Activated CD4-positive, CD25-positive, alpha-beta regulatory T cell (primary cell): ENCODE measurements around the gene SETD1B.
A peak's percentile ranks its signal among the peaks of the same experiment; 100 is the strongest.
"Not testable (repeated sequence)": the region's sequence is repeated elsewhere in the genome, so short reads cannot be mapped to it uniquely, and the experiment has no call there.

Source experiments
- DNase-seq, 4 experiments: peaks; one replicate each; lab custom pipeline; 2025; lab: John Stamatoyannopoulos, UW

Gene SETD1B

DNA sequence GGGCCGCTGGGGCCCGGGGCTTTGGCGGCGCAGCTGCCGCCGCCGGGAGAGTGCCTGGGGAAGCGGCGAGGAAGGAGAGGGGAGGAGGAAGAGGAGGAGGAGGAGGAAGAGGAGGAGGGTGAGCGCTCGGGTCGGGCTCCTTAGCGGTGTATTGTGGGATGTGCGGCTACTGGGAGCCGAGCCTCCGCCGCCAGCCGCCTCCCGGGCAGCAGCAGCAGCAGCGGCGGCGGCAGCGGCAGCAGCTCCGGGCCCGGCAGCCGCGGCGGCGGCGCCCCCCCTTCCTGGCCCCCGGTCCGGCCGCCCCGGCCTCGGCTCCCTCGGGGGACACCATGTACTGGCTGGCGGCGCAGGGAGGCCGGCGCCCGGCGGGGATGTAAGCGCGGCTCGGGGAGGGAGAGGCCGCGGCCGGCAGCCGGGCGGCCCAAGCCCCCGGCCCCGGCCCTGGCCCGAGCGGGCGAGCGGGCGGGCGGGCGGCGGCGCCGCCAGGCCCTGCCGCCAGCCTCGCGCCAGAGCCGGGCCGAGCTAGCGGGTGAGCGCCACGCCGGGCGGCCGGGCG lies at the start of gene SETD1B:
SETD1B (plus strand) TSS at position 149 of the 556 bp plus-strand sequence. CDS start 729 bp downstream, outside the sequence.
- DNase-seq = peak in 2 of 4 experiments; percentile 29 to 36

DNA sequence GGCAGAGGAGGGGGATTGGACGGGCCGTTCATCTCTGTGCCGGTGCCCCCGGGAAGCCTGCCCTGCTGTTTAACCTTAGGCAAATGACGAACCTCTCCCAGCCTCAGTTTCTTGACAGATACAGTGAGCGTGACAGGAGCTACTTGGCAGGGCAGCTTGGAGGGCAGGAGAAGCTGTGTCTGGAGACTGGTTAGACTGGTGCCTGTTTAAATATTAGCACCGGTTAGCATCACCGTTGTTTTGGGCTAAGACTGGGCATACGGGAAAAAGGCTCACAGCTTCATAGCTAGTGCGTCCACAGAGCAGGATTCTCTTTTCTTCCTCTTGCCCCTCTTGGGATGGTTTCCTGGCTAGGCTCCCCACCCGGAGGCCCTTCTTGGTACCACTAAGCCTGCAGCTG lies 49.0 kb upstream of the SETD1B start:
- DNase-seq = no peak

DNA sequence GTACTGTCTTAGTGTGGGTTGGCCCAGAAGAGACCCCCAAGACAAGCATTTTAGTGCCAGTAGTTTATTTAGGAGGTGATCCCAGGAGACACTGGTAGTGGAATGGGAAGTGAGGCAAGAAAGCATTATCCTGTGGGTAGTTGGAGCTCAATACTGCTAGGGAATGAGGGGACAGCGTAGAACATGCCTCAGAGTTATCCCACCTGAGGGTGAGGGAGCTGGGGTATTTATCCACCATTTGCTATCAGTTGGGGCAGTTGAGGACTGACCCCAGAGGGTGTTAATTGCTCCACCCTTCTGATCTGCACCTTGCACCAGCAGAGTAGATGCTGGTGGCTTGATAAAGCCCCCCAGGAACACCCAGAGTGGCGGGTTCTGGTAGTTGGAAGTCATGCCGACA lies 48.2 kb upstream of the SETD1B start:
- no peak for DNase-seq

DNA sequence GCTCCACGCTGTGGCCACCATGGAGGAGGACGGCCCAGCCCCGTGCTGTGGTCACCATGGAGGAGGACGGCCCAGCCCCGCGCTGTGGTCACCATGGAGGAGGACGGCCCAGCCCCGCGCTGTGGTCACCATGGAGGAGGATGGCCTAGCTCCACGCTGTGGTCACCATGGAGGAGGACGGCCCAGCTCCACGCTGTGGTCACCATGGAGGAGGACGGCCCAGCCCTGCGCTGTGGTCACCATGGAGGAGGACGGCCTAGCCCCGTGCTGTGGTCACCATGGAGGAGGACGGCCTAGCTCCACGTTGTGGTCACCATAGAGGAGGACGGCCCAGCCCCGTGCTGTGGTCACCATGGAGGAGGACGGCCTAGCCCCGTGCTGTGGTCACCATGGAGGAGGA lies 45.3 kb upstream of the SETD1B start:
- not testable (repeated sequence) for DNase-seq

DNA sequence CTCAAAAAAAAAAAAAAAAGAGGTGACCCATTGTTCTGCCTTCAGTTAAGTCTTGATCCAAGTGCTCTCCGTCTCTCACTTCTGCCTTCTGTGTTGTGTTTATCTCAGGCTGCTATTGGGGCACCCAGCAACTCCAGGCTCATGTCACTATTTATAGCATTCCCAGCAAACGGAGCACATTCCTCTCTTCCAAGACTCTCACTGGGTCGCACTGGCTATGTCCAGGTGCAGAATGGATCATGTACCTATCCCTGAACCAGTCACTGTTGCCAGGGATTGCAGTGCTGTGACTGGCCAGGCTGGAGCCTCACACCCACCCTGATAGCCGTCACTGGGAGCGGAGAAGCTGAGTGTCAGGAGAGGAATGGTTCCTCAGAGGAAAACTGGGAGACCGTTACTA lies 41.5 kb upstream of the SETD1B start:
- no peak for DNase-seq

DNA sequence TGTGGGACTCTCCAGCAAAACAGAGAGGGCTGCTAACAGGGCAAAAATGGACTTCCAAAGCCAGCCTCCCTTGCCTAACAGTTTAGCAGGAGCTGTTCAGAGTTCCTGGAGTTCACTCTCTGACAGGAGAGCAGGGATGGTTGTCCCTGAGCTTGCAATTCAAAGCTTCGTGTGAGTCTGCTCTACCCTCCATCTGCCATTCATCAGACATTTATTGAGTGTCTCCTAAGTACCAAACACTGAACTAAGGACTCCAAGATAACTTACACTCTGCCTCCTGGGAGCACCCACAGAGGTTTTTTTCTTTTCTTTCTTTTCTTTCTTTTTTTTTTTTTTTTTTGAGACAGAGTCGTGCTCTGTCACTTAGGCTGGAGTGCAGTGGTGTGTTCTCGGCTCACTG lies 39.0 kb upstream of the SETD1B start:
- no peak for DNase-seq

DNA sequence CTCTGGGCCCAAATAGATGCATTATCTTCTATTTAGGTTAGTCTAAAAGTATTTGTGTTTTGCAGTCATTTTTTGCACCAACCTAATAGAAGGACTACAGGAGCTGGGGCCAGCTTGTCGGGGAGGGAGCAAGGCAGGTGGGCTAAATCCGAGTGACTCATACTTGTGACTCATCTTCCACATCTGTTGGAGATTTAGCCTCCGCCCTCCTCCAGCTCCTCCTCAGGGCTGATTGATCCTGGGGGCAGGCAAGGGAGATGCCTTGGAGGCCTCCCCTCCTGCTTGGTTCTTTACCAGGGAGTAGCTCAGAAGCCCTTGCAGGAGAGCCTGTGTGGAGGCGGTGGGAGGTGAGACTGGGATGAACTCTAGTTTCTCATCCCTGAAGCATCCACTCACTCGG lies 38.2 kb upstream of the SETD1B start:
- no peak for DNase-seq

DNA sequence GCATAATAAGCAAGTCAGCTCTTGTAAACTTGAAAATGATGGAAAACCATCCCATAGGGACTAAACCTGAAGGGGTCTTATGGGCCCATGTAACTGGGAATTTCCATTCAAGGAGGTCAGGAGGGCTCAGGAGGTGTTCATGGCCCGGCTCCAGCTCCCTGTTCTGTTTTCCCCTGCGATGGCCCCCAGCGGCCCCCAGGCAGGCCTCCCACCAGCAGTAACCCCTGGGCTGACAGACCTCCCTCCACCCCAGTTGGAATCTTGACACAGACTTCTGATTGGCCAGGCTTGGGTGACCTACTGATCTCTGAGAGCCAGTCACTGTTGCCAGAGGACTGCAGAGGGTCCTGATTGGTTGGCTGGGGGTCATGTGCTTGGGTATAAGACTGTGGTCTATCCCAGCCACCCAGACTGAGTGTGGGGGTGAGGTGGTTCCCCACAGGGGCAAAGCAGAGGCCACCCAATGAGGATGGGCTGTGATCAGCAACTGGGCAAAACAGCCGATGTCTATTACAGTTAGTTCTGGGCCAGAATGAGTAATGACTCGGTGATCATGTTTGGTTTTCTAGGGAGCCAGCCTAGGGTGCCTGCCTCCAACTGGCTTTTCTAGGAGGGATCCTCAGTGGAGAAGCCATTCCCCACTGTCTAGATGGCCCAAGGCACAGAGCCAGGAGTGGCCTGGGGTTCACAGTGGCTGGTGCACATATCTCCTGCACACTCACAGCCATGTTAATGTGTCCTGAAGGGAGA lies 37.3 kb upstream of the SETD1B start:
- DNase-seq = no peak

DNA sequence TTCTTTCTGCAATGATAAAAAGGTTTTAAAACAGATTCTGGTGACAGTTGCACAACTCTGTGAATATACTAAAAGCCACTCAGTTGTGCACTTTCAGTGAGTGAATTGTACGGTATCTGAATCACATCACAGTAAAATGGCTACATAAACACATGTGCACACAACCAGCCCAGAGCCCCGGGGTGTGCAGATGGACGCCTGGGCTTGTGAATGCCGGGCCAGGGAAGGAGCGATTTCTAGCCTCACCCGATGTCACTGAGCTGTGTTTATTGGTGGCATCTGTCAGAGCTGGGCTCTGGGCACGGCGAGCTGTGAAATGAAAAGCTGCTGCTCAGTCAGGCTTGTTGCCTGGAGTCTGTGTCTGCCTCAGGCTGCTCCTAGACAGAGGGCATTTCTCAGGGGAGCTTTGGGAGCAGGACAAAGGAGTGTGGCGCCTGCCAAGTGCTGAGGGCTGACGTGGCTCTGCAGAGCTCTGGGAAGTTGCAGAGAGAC lies 36.2 kb upstream of the SETD1B start:
- DNase-seq = no peak

DNA sequence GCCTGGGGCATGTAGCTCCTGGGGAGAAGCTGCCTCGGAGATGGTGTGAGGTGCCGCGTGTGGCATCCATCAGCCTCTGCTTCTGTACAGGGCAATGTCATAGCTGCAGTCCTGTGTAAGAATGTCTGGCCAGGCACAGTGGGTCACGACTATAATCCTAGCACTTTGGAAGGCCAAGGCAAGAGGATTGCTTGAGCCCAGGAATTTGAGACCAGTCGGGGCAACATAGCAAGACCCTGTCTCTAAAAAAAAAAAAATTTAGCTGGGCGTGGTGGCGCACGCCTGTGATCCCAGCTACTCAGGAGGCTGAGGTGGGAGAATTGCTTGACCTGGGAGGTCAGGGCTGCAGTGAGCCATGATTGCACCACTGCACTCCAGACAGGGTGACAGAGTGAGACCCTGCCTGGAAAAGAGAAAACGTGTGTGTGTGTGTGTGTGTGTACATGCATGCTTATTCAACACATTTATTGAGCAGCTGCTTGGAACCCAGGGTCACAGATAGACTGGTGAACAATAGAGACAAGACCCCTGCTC lies 34.4 kb upstream of the SETD1B start:
- DNase-seq = no peak

DNA sequence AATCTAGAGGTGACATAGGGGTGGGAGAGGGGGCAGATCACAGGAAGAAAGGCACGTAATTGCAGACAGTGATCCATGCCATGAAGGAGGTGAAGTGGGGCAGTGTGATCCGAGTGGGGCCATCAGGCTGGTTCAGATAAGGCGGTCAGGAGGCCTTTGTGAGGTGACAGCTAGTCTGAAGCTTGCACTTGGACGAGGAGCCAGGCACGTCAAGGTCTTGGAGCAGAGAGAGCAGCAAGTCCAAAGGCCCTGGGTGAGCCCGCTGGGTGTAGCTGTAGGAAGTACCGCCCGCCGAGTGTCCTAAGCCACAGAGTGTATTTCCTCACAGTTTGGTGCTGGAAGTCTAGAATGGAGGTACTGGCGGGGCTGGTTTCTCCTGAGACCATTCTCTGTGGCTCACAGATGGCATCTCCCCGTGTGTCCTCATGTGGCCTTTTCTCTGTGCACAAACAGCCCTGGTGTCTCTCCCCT lies 33.9 kb upstream of the SETD1B start:
- no peak for DNase-seq

DNA sequence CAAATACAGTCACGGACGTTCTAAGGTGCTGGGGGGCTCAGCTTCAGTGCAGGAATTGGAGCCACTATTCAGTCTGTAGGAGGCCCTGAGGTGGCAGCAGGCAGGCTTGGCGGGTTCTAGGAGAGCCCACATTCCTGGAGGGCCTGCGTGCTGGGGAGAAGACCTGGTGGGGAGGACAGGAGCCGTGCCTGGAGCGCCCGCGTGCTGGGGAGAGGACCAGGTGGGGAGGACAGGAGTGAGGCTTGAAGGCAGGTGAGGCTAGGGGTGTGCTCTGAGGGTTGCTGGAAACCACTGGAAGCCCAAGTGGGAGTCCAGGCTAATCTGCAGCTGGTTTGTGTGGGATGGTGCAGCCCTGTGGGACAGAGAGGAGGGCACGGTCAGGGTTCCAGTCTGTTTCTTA lies 33.4 kb upstream of the SETD1B start:
- DNase-seq = no peak

DNA sequence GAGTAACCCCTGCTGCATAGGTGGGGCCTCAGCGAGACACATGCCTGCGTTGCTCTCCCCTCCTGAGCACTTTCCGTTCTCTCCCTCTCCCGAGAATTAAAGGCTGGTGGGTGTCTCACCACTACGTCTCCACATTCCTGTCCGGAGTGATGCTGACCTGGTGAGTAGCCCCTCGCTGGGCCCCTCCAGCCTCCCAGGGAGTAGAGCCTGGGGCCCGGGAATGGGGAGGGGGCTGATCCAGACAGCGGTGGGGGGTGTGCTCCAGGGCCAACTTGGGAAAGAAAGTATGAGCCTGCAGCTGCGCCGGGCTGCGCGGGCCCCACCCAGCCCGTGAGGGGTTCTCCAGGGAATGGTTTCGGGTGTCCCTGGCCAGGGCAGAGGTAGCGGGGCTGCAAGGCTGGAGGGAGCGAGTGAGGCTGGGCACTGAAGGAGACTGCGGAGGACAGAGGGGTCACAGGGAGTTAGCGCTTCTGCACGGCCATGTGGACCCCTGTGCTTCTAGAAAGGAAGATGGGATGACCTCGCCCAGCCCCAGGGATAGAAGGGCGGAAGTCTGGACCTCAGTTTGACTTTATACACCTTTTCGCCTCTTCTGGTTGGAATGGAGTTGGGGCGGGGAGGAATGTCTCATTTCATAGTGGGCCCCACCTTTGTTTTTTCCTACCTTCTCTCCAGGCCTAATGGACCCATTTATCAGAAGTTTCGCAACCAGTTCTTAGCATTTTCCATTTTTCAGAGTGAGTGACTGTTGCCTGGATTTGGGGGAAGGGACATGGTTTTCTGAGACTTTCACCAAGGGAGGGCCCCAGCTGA lies 32.8 kb upstream of the SETD1B start:
- DNase-seq = no peak

DNA sequence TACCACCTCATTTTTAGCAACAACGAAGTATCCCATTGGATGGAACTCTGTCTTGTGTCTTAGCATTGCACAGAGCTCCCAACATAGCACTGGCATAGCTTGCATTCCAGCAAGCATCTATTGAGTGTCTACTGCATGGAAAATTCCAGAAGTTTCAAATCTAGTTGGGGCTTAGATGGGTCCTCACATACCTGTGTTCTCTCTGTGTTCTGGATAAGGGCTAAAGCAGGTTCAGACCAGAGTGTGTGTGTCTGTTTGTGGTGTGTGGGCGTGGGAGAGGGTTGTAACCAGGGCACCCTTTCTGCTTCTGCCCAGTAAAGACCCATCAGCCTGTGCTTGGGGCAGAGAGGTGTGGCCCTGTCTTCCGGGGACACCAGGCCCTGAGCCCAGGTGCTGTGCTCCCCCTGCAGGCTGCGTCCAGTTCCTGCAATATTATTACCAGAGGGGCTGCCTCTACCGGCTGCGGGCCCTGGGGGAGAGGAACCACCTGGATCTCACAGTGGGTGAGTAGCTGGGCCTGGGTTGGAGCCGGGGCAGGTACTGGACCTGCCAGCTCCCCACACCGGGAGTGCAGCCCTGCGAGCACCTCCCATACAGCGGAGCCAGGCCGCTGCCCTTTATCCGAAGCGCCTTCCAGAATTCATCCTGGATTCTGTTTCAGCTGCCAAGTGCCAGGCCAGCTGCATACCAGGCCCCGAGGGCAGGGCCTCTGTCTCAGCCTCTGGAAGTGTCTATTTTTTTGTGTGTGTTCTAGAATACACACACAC lies 30.6 kb upstream of the SETD1B start:
- DNase-seq = peak; percentile 47 to 67 (median 63)

DNA sequence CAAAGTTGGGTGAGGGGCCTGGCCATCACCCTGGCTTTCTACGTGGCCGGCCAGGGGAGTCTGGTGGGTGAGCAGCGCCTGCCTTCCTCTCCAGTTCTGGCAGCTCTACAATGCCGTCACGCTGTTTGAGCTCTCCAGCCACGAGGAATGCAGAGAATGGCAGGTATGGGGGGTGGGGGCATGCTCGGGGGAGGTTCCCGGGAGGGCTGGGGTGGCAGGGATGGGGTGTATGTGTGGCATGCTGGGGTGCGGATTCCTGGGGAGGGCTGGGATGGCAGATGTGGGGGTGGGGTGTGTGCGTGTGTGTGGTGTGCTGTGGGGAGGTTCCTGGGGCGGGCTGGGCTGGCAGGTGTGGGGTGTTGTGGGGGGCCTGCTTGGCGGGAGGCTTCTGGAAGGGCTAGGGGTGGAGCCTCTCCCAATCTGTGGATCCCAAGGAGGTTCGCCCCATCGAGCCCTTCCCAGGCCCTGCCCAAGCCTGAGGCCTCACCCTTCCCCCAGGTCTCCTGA lies 28.8 kb upstream of the SETD1B start:
- no peak for DNase-seq

DNA sequence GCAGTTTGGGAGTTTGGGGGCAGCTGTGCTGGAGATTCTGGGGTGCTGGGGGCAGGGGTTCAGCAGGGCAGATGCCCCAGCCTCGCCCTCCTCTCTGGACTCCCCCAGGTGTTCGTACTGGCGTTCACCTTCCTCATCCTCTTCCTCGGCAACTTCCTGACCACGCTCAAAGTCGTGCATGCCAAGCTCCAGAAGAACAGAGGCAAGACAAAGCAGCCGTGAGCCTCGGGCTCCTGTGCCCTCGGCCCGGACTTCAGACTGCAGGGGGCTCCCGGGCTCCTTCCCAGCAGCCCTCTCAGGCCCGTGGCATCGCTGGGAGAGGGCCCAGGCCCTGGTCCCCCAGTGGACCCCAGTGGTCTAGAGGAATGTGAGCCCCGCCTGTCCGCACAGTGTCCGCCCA lies 28.3 kb upstream of the SETD1B start:
- no peak for DNase-seq

DNA sequence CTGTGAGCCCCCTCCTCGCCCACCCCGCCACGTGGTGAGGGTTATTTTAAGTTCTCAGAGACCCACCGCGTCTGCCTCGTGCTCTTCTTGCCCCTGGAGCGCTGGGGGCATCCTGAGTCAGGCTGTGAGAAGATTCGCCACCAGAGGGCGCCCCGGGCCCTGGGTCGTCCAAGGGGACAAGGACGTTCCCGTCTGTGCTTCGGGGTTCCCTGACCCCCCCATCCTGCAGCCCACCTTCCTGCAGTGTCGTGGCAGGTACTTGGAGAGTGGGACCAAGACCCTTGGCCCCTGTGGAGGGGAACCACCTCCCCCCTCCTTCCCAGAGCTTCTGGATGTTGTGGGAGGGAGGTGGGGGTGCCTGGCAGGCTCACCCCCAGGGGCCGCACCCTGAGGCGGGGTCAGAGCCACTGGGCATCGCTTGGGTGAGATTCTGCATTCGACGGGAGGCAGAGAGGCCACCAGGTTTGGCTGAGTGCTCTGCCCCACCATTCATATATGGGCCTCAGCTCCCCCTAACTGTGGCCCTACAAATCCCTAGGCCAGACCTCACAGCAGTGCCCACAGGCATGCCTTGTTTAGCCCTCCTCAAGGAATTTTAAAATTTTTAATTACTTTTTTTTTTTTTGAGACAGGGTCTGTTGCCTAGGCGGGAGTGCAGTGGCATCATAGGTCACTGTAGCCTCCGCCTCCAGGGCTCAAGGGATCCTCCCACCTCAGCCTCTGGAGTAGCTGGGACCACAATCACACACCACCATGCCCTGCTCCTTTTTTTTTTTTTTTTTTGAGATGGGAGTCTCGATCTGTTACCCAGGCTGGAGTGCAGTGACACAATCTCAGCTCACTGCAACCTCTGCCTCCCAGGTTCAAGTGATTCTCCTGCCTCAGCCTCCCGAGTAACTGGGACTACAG lies 27.4 kb upstream of the SETD1B start:
- peak; percentile 82 to 95 (median 91) for DNase-seq

DNA sequence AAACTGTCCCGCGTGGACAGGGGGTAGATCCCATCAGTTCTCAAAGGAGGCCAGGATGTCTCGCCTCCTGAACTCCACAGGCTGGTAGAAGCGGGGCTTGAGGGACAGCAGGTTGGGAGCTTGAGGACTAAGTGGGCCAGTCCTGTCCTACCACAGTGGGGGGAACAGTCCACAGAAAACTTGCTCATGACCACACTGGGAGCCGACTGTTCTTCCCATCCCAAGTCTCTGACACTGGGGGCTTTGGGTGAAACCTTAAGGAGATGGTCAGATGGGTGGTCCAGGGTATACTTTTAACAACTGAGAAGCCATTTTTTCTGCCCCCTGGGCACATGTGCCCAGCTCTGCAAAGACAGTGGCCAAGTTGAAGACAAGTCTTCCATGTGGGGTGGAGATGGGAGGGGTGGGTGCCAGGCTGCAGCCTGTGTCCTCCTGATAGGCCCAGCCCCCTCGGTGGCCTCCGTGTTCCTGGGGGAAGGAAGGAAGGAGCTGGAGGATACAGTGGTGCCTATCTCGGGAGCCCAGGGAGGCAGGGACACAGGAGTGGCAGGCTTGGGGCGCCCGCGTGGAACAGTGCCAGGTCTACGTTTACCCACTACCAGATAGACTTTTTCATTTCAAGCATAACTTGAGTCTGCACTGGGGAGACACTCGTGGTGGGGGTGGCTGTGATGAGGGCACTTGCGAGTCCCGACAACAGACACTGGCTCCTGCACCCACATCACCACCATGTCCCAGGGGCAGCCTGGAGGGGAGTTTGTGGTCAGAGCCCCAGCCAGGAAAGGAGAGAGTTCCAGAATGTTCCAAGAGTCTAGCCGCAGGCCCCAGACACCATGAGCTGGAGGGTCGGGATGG lies 25.0 kb upstream of the SETD1B start:
- no peak for DNase-seq

DNA sequence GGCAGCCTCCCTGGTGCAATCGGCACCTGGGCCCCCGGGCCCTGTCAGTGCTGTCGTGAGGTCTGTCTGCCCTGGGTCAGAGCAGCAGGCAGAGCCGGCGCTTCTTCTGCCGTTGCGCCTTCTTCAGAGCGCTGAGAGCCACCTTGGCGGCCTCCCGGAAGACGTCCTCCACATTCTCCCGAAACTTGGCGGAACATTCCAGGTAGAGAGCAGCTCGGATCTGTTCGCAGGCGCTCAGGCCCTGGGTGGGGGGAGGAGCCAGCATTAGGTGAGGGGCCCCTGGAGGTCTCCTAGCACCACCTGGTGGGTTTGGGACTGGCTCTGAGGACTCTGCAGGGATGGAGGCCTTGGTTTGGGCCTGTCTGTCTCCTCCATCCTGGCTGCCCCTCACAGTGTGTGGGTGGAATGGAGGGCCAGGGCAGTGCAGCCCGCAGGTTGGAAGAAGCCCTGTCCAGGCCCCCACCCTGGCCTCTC lies 24.4 kb upstream of the SETD1B start:
- DNase-seq = no peak
